WTC11 (cell line): ENCODE results near the gene PLK3. TPM values are rescaled to one million over a fixed set of nuclear protein-coding genes. Genes with fewer than 3 reads are reported as not detected.

ENCODE experiments used
- ATF1 ChIP-seq: sonication (generic); formaldehyde crosslinking; IDR thresholded peaks from 2 replicates; pipeline ENCODE4 v1.8.1; 2023; ENCODE audit warnings: mild to moderate bottlenecking, moderate library complexity, missing genetic modification reagents
- ATF6 ChIP-seq: sonication (generic); formaldehyde crosslinking; IDR thresholded peaks from 2 replicates; pipeline ENCODE4 v1.8.1; 2023; ENCODE audit warnings: mild to moderate bottlenecking, missing genetic modification reagents
- CTCF ChIP-seq: fragments of 200-600 bp; IDR thresholded peaks from 2 replicates; pipeline ENCODE4 v1.8.0; 2022; ENCODE audit warnings: antibody characterized with exemption
- ERG ChIP-seq: fragments of 250-450 bp; sonication (Bioruptor Pico); IDR thresholded peaks from 2 replicates; pipeline ENCODE4 v1.8.0; 2021; ENCODE audit warnings: mild to moderate bottlenecking
- ESRRA ChIP-seq: sonication (generic); formaldehyde crosslinking; IDR thresholded peaks from 2 replicates; pipeline ENCODE4 v1.8.1; 2022; ENCODE audit warnings: mild to moderate bottlenecking, missing genetic modification reagents, borderline replicate concordance
- FOXJ3 ChIP-seq: sonication (generic); formaldehyde crosslinking; IDR thresholded peaks from 2 replicates; pipeline ENCODE4 v1.9.0; 2021; ENCODE audit warnings: missing genetic modification reagents, mild to moderate bottlenecking, borderline replicate concordance
- FOXP4 ChIP-seq: sonication (generic); formaldehyde crosslinking; IDR thresholded peaks from 2 replicates; pipeline ENCODE4 v1.8.0; 2022; ENCODE audit warnings: mild to moderate bottlenecking, missing genetic modification reagents
- GTF2I ChIP-seq: fragments of 250-450 bp; sonication (Bioruptor Pico); conservative IDR thresholded peaks from 2 replicates; pipeline ENCODE4 v1.4.0; 2021; ENCODE audit warnings: mild to moderate bottlenecking
- HMGXB4 ChIP-seq: sonication (generic); formaldehyde crosslinking; IDR thresholded peaks from 2 replicates; pipeline ENCODE4 v1.8.1; 2023; ENCODE audit warnings: mild to moderate bottlenecking, moderate library complexity, missing genetic modification reagents
- IRF2 ChIP-seq: sonication (generic); formaldehyde crosslinking; IDR thresholded peaks from 2 replicates; pipeline ENCODE4 v1.8.0; 2022; ENCODE audit warnings: low read depth, missing genetic modification reagents, borderline replicate concordance
- MLX ChIP-seq: sonication (generic); formaldehyde crosslinking; IDR thresholded peaks from 2 replicates; pipeline ENCODE4 v1.8.1; 2023; ENCODE audit warnings: mild to moderate bottlenecking, missing genetic modification reagents, moderate library complexity
- NR1H2 ChIP-seq: sonication (generic); formaldehyde crosslinking; IDR thresholded peaks from 2 replicates; pipeline ENCODE4 v1.9.0; 2021; ENCODE audit warnings: mild to moderate bottlenecking, moderate library complexity, missing genetic modification reagents
- SP1 ChIP-seq: sonication (generic); formaldehyde crosslinking; conservative IDR thresholded peaks from 2 replicates; pipeline ENCODE4 v1.8.1; 2022; ENCODE audit warnings: missing genetic modification reagents
- TEAD4 ChIP-seq: sonication (generic); formaldehyde crosslinking; IDR thresholded peaks from 2 replicates; pipeline ENCODE4 v1.8.0; 2022; ENCODE audit warnings: mild to moderate bottlenecking, missing genetic modification reagents
- TP53 ChIP-seq: sonication (generic); formaldehyde crosslinking; IDR thresholded peaks from 2 replicates; pipeline ENCODE4 v1.8.1; 2023; ENCODE audit warnings: mild to moderate bottlenecking, missing genetic modification reagents
- USF1 ChIP-seq: sonication (generic); formaldehyde crosslinking; IDR thresholded peaks from 2 replicates; pipeline ENCODE4 v1.8.0; 2022; ENCODE audit warnings: mild to moderate bottlenecking, missing genetic modification reagents
- ZBTB43 ChIP-seq: sonication (generic); formaldehyde crosslinking; IDR thresholded peaks from 2 replicates; pipeline ENCODE4 v1.8.1; 2023; ENCODE audit warnings: mild to moderate bottlenecking, missing genetic modification reagents
- ZNF219 ChIP-seq: sonication (generic); formaldehyde crosslinking; IDR thresholded peaks from 2 replicates; pipeline ENCODE4 v1.8.0; 2023; ENCODE audit warnings: missing genetic modification reagents, mild to moderate bottlenecking, borderline replicate concordance
- ZNF263 ChIP-seq: sonication (generic); formaldehyde crosslinking; IDR thresholded peaks from 2 replicates; pipeline ENCODE4 v1.8.1; 2022; ENCODE audit warnings: low read depth, mild to moderate bottlenecking, moderate library complexity, missing genetic modification reagents
- ZNF425 ChIP-seq: fragments of 250-450 bp; sonication (Bioruptor Pico); conservative IDR thresholded peaks from 2 replicates; pipeline ENCODE4 v1.9.0; 2021; ENCODE audit warnings: mild to moderate bottlenecking
- ZNF512 ChIP-seq: sonication (generic); formaldehyde crosslinking; IDR thresholded peaks from 2 replicates; pipeline ENCODE4 v1.8.1; 2022; ENCODE audit warnings: missing genetic modification reagents, borderline replicate concordance
- ZNF671 ChIP-seq: fragments of 250-450 bp; sonication (Bioruptor Pico); IDR thresholded peaks from 2 replicates; pipeline ENCODE4 v1.8.0; 2021; ENCODE audit warnings: mild to moderate bottlenecking
- total RNA-seq: library from RNA; stranded (reverse); gene quantifications from 3 replicates; pipeline ENCODE4 v1.2.3, GENCODE V29; 2021

The PLK3 gene
- total RNA-seq, 1 experiment from 2014 or later, result 16.4 TPM

- TF ChIP-seq FOXP4 (peak; percentile 59), IRF2 (CRISPR knock-in tag) (no peak), USF1 (CRISPR knock-in tag) (peak; percentile 39; the same call in 1 of the 2 replicates), GTF2I (CRISPR knock-in tag) (no peak), ERG (no peak), ESRRA (CRISPR knock-in tag) (no peak), CTCF (peak; percentile 66), ZNF671 (no peak), ATF6 (CRISPR knock-in tag) (no peak), SP1 (peak; percentile 87), ZNF425 (CRISPR knock-in tag) (no peak), ATF1 (CRISPR knock-in tag) (no peak), ZBTB43 (peak; percentile 68; the same call in 1 of the 2 replicates), TP53 (CRISPR knock-in tag) (peak; percentile 99), ZNF512 (no peak), NR1H2 (CRISPR knock-in tag) (no peak), HMGXB4 (peak; percentile 64; the same call in 1 of the 2 replicates), TEAD4 (CRISPR knock-in tag) (no peak), MLX (CRISPR knock-in tag) (no peak), FOXJ3 (CRISPR knock-in tag) (no peak), ZNF219 (CRISPR knock-in tag) (no peak), ZNF263 (CRISPR knock-in tag) (no peak)
Observed at GRCh38 chr1:44799770-44800584, at the start of gene PLK3 (continued).
